Measurements from ENCODE around the gene BICD1.

- TF ChIP-seq GATA2 (IDR thresholded peaks at IDR 0.05; ENCODE audit: low read depth, low read length) (no peak), GATA3 (IDR thresholded peaks at IDR 0.05; ENCODE audit: low read depth, low read length) (no peak)
These were observed 136.0 kb downstream of the BICD1 start for GRCh38 chr12:32242641-32243040.
